GM23248 (cell line): ENCODE results near the gene TNS3. TPM values are rescaled to one million over a fixed set of nuclear protein-coding genes. Genes with fewer than 3 reads are reported as not detected.

Source experiments
- DNase-seq: peaks from one replicate; pipeline ENCODE4 v3.0.0-alpha.2; 2015
- H2AFZ ChIP-seq: fragments of 200-600 bp; sonication (generic); 2 replicates; pipeline ENCODE4 v1.6.1; 2016; ENCODE audit warnings: antibody characterized with exemption
- H3F3A ChIP-seq: fragments of 200-600 bp; sonication (generic); 2 replicates; pipeline ENCODE4 v1.6.1; 2016; ENCODE audit warnings: mild to moderate bottlenecking, antibody characterized with exemption, mixed run types; ENCODE audit not compliant: insufficient read depth
- H3K27ac ChIP-seq: fragments of 200-600 bp; sonication (generic); 2 replicates; pipeline ENCODE4 v1.5.1; 2016; ENCODE audit warnings: mild to moderate bottlenecking
- H3K27me3 ChIP-seq: fragments of 200-600 bp; sonication (generic); replicated peaks from 2 replicates; pipeline ENCODE4 v1.6.1; 2016; ENCODE audit warnings: mild to moderate bottlenecking; ENCODE audit not compliant: insufficient read depth
- H3K36me3 ChIP-seq: fragments of 200-600 bp; sonication (generic); 2 replicates; pipeline ENCODE4 v1.6.1; 2016; ENCODE audit warnings: low read depth, mild to moderate bottlenecking
- H3K4me1 ChIP-seq: fragments of 200-600 bp; sonication (generic); 2 replicates; pipeline ENCODE4 v1.6.1; 2016; ENCODE audit warnings: mild to moderate bottlenecking; ENCODE audit not compliant: insufficient read depth
- H3K4me2 ChIP-seq: fragments of 200-600 bp; sonication (generic); one replicate; pipeline ENCODE4 v1.6.1; 2016; ENCODE audit warnings: mild to moderate bottlenecking; ENCODE audit not compliant: unreplicated experiment
- H3K4me3 ChIP-seq: fragments of 200-600 bp; sonication (generic); 2 replicates; pipeline ENCODE4 v1.5.1; 2016; ENCODE audit warnings: mild to moderate bottlenecking
- H3K79me2 ChIP-seq: fragments of 200-600 bp; sonication (generic); 2 replicates; pipeline ENCODE4 v1.6.1; 2016; ENCODE audit warnings: mild to moderate bottlenecking; ENCODE audit not compliant: insufficient read depth
- H3K9ac ChIP-seq: fragments of 200-600 bp; sonication (generic); 2 replicates; pipeline ENCODE4 v1.6.1; 2016; ENCODE audit warnings: mild to moderate bottlenecking
- H3K9me2 ChIP-seq: fragments of 200-600 bp; sonication (generic); 2 replicates; pipeline ENCODE4 v1.6.1; 2016; ENCODE audit warnings: mixed run types, mild to moderate bottlenecking, moderate library complexity; ENCODE audit not compliant: insufficient read depth
- H3K9me3 ChIP-seq: fragments of 200-600 bp; sonication (generic); one replicate; pipeline ENCODE4 v1.6.1; 2017; ENCODE audit warnings: low read depth
- H4K20me1 ChIP-seq: fragments of 200-600 bp; sonication (generic); 2 replicates; pipeline ENCODE4 v1.6.0; 2016; ENCODE audit not compliant: insufficient read depth
- EZH2 ChIP-seq: fragments of 200-600 bp; sonication (generic); IDR thresholded peaks from 2 replicates; pipeline ENCODE4 v1.6.1; 2018; ENCODE audit warnings: antibody characterized with exemption, mild to moderate bottlenecking; ENCODE audit not compliant: insufficient read depth, poor library complexity, severe bottlenecking
- EZH2phosphoT487 ChIP-seq: fragments of 200-600 bp; sonication (generic); IDR thresholded peaks from 2 replicates; pipeline ENCODE4 v1.6.1; 2018; ENCODE audit warnings: antibody characterized with exemption, moderate library complexity, mild to moderate bottlenecking, low read depth; ENCODE audit not compliant: insufficient read depth
- WGBS, 2 experiments: methylation state at CpG; one replicate each; pipeline ENCODE4 v1.1.6; 2015 to 2017; ENCODE audit warnings: low lambda C conversion rate in 2 of 2, low coverage in 1 of 2; ENCODE audit errors: missing lambda C conversion rate in 2 of 2; 5-methylcytosine and 5-hydroxymethylcytosine counted together
- in situ Hi-C: fragments of 300-500 bp; cut with MboI; formaldehyde crosslinking; loops from 2 replicates; pipeline ENCODE4 v1.15.0; 2020
- polyA plus RNA-seq: library from polyadenylated mRNA; unstranded; fragments of >200 nt; fragmentation: Nextera tagmentation; extraction: Ambion mirVana; gene quantifications from 2 replicates; pipeline ENCODE4 v1.2.1, GENCODE V29; 2016
- total RNA-seq: library from RNA; depleted of rRNA; stranded (reverse); fragments of >200 nt; shearing (Covaris generic); gene quantifications from 2 replicates; pipeline ENCODE4 v1.2.3, GENCODE V29; 2014

The TNS3 gene
- total and polyA plus RNA-seq, 2 experiments from 2014 or later = 18.6 to 47.0 TPM

- 95 to 99% methylated on average over 8 of the region's 8 CpGs for WGBS, 2 experiments
- peaks cover 29% of the 10 kb centered on the region for H3K4me1 ChIP-seq
- H3K27ac ChIP-seq = no peak overlapping the region
- no peak overlapping the region for H3K9ac ChIP-seq
- no peak overlapping the region for H3K4me3 ChIP-seq
- TF ChIP-seq EZH2 (no peak), EZH2phosphoT487 (no peak)
- H3K4me2 ChIP-seq = no peak overlapping the region
- no peak for DNase-seq
- H3K9me2 ChIP-seq = no peaks in the 10 kb centered on the region
- in situ Hi-C loops = no loop called here
- H3K36me3 ChIP-seq = peaks cover 17% of the 10 kb centered on the region; the same call in 1 of the 2 replicates
- no peaks in the 10 kb centered on the region for H3K27me3 ChIP-seq
- no peaks in the 10 kb centered on the region for H3K9me3 ChIP-seq
- no peak overlapping the region for H2AFZ ChIP-seq
- H3F3A ChIP-seq = peaks cover 36% of the 10 kb centered on the region
- H4K20me1 ChIP-seq = no peaks in the 10 kb centered on the region
- no peaks in the 10 kb centered on the region for H3K79me2 ChIP-seq
Observed at GRCh38 chr7:47297120-47297519, 284.8 kb downstream of the TNS3 start.

- Histone ChIP-seq H3F3A (peaks cover 49% of the 10 kb centered on the region), H3K27ac (no peak overlapping the region), H3K27me3 (no peaks in the 10 kb centered on the region), H2AFZ (no peak overlapping the region), H3K9me2 (no peaks in the 10 kb centered on the region), H3K4me3 (no peak overlapping the region), H3K79me2 (no peaks in the 10 kb centered on the region), H3K9ac (no peak overlapping the region), H3K4me1 (peaks cover 42% of the 10 kb centered on the region), H4K20me1 (no peaks in the 10 kb centered on the region), H3K4me2 (no peak overlapping the region), H3K36me3 (peaks cover 23% of the 10 kb centered on the region; the same call in 1 of the 2 replicates), H3K9me3 (no peaks in the 10 kb centered on the region)
- TF ChIP-seq EZH2 = no peak
- no peak for TF ChIP-seq EZH2phosphoT487
- no peak for DNase-seq
- 85 to 87% methylated on average over 7 of the region's 7 CpGs for WGBS, 2 experiments
- in situ Hi-C loops = no loop called here
Observed at GRCh38 chr7:47295606-47296005, 286.3 kb downstream of the TNS3 start.

GRCh38 chr7:47294556-47295222 is 287.2 kb downstream of the TNS3 start:
- Histone ChIP-seq H3K79me2 (no peaks in the 10 kb centered on the region), H3K9ac (no peak overlapping the region), H3K27me3 (no peaks in the 10 kb centered on the region), H3K9me2 (no peaks in the 10 kb centered on the region), H3K4me2 (peak overlapping the region; percentile 8), H4K20me1 (no peaks in the 10 kb centered on the region), H3K27ac (peak overlapping the region; percentile 56), H3K4me1 (peaks cover 48% of the 10 kb centered on the region), H3K9me3 (no peaks in the 10 kb centered on the region), H2AFZ (no peak overlapping the region), H3K36me3 (peaks cover 28% of the 10 kb centered on the region; the same call in 1 of the 2 replicates), H3K4me3 (no peak overlapping the region), H3F3A (peaks cover 49% of the 10 kb centered on the region)
- TF ChIP-seq EZH2phosphoT487 = no peak
- no peak for TF ChIP-seq EZH2
- in situ Hi-C loops = no loop called here
- 44 to 46% methylated on average over 4 of the region's 4 CpGs for WGBS, 2 experiments
- no peak for DNase-seq

GRCh38 chr7:47293884-47294555 is 287.9 kb downstream of the TNS3 start:
- Histone ChIP-seq H3F3A (peaks cover 49% of the 10 kb centered on the region), H3K9me2 (no peaks in the 10 kb centered on the region), H2AFZ (no peak overlapping the region), H4K20me1 (no peaks in the 10 kb centered on the region), H3K4me3 (no peak overlapping the region), H3K4me2 (peak overlapping the region; percentile 8), H3K4me1 (peaks cover 48% of the 10 kb centered on the region), H3K79me2 (no peaks in the 10 kb centered on the region), H3K9ac (no peak overlapping the region), H3K27me3 (no peaks in the 10 kb centered on the region), H3K27ac (peak overlapping the region; percentile 56), H3K9me3 (no peaks in the 10 kb centered on the region), H3K36me3 (peaks cover 28% of the 10 kb centered on the region; the same call in 1 of the 2 replicates)
- in situ Hi-C loops = no loop called here
- 13 to 26% methylated on average over 6 of the region's 6 CpGs for WGBS, 2 experiments
- TF ChIP-seq EZH2phosphoT487 = no peak
- TF ChIP-seq EZH2 = no peak
- DNase-seq = peak; percentile 77
